Daoy (cell line): Measurements from ENCODE around the gene TRIM56. TPM values are rescaled to one million over a fixed set of nuclear protein-coding genes. Genes with fewer than 3 reads are reported as not detected.
"Not testable (repeated sequence)": the region's sequence is repeated elsewhere in the genome, so short reads cannot be mapped to it uniquely, and the experiment has no call there.

Experiments
- DNase-seq: peaks from one replicate; pipeline ENCODE4 v3.0.0-alpha.2; 2015; ENCODE audit warnings: low read depth
- total RNA-seq: library from RNA; depleted of rRNA; stranded (reverse); fragments of >200 nt; shearing (Covaris generic); gene quantifications from 2 replicates; pipeline ENCODE4 v1.2.3, GENCODE V29; 2014; rRNA removed

TRIM56 gene
- total RNA-seq, 1 experiment from 2014 or later, result 12.6 TPM

- no peak for DNase-seq
Observed at GRCh38 chr7:101129603-101130117, 44.4 kb downstream of the TRIM56 start.

GRCh38 chr7:101132626-101133600, 47.6 kb downstream of the TRIM56 start:
- DNase-seq, result not testable (repeated sequence)

GRCh38 chr7:101133621-101134398, 48.5 kb downstream of the TRIM56 start:
- no peak for DNase-seq

GRCh38 chr7:101134399-101134980, 49.2 kb downstream of the TRIM56 start:
- no peak for DNase-seq

GRCh38 chr7:101137651-101138212, 52.5 kb downstream of the TRIM56 start:
- DNase-seq, result no peak

DNA sequence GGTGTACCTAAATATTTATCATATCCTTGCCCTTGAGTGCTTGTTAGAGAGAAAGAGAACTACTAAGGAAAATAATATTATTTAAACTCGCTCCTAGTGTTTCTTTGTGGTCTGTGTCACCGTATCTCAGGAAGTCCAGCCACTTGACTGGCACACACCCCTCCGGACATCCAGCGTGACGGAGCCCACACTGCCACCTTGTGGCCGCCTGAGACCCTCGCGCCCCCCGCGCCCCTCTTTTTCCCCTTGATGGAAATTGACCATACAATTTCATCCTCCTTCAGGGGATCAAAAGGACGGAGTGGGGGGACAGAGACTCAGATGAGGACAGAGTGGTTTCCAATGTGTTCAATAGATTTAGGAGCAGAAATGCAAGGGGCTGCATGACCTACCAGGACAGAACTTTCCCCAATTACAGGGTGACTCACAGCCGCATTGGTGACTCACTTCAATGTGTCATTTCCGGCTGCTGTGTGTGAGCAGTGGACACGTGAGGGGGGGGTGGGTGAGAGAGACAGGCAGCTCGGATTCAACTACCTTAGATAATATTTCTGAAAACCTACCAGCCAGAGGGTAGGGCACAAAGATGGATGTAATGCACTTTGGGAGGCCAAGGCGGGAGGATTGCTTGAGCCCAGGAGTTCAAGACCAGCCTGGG, 53.1 kb downstream of the TRIM56 start:
- DNase-seq, result peak; percentile 100

DNA sequence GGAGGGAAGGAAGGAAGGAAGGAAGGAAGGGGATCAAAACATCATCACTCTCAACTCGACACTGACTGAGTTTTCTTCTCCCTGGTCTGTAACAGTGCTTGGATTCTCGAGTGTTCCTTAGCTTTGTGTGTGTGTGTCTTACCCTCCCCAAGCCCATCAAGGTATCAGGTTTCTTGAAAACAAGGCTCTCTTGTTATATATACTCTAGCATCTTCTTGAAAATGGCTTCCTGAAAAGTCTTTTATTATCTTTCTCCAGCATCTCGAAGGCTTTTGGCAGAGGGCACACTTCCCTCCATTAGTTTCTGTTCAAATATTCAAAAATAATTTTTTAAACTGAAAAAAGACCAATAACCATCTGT, 55.0 kb downstream of the TRIM56 start:
- no peak for DNase-seq

DNA sequence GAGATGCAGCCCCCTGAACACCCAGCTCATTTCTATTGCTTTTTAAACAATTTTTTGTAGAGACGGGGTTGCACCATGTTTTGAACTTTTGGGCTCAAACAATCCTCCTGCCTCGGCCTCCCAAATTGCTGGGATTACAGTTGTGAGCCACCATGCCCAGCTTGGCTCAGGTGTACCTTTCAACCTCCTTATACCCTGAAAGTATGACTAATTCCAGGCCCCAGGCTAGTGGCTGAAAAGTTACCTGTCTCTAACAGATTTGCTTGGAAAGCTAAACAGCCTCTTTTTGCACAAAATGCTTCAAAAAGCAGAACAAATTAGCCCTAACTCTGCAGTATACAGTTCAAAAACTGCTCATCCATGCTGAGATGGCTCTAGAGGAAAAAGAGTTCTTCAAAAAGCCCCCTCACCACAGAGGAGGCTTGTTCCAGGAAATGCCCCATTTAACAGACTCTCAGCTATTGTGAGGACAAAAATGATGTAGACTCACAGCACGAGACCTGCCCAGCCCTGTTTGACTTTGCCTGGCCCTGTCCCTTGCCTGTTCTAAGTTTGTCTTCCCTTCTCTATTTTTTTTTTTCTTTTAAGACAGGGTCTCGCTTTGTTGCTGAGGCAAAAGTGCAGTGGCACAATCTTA, 55.6 kb downstream of the TRIM56 start:
- DNase-seq, result no peak

Other genes starting within 250 kb of the TRIM56 start
- 14.1 and 18.1 TPM in 2 replicates for gene SLC12A9, start 232.8 kb upstream of the TRIM56 start, total RNA-seq
- gene TRIP6, start 218.1 kb upstream of the TRIM56 start, total RNA-seq, result 203 and 238 TPM in 2 replicates
- gene SRRT, start 210.4 kb upstream of the TRIM56 start, total RNA-seq, result 93.0 and 116 TPM in 2 replicates
- 4.8 and 6.1 TPM in 2 replicates for gene UFSP1, start 195.8 kb upstream of the TRIM56 start, total RNA-seq
- 0.46 TPM in 1 of 2 replicates, not detected in the other for gene ACHE, start 189.6 kb upstream of the TRIM56 start, total RNA-seq
- not detected in 2 replicates for gene MUC3A, start 135.9 kb upstream of the TRIM56 start, total RNA-seq
- gene MUC12, start 115.9 kb upstream of the TRIM56 start, total RNA-seq, result 1.4 and 8.7 TPM in 2 replicates
- not detected in 2 replicates for gene MUC17, start 65.4 kb upstream of the TRIM56 start, total RNA-seq
- 674 and 845 TPM in 2 replicates for gene SERPINE1, start 41.6 kb downstream of the TRIM56 start, total RNA-seq
- 320 and 364 TPM in 2 replicates for gene AP1S1, start 69.0 kb downstream of the TRIM56 start, total RNA-seq
- gene VGF, start 80.1 kb downstream of the TRIM56 start, total RNA-seq, result 6.5 and 10.3 TPM in 2 replicates
- gene NAT16, start 94.8 kb downstream of the TRIM56 start, total RNA-seq, result not detected in 2 replicates
- gene MOGAT3, start 115.6 kb downstream of the TRIM56 start, total RNA-seq, result not detected in 2 replicates
- gene PLOD3, start 132.1 kb downstream of the TRIM56 start, total RNA-seq, result 107 and 139 TPM in 2 replicates
- 271 and 277 TPM in 2 replicates for gene ZNHIT1, start 132.7 kb downstream of the TRIM56 start, total RNA-seq
- gene CLDN15, start 152.3 kb downstream of the TRIM56 start, total RNA-seq, result 4.9 and 5.8 TPM in 2 replicates
- 294 and 310 TPM in 2 replicates for gene FIS1, start 159.6 kb downstream of the TRIM56 start, total RNA-seq
- 98.7 and 112 TPM in 2 replicates for gene IFT22, start 236.3 kb downstream of the TRIM56 start, total RNA-seq